A673 (cell line): Measurements from ENCODE around the gene TJP2. TPM values are rescaled to one million over a fixed set of nuclear protein-coding genes. Genes with fewer than 3 reads are reported as not detected.

Experiments used
- BruUV-seq: library from RNA; stranded (reverse); fragments of 400-500 nt; replicated peaks from 2 replicates; lab custom pipeline; 2021; lab: Mats Ljungman, UMichigan
- CTCF ChIA-PET: fragments of 300-600 bp; sonication (Branson Sonifier 250); formaldehyde crosslinking; loops from one replicate; lab custom pipeline; 2022; ENCODE audit warnings: antibody characterized with exemption; lab: Charles Lee
- POLR2A ChIA-PET: fragments of 300-600 bp; sonication (Branson Sonifier 250); formaldehyde crosslinking; loops from one replicate; lab custom pipeline; 2022; ENCODE audit warnings: antibody characterized with exemption; ENCODE audit not compliant: low non-redundant PET; lab: Charles Lee
- DNase-seq: peaks from one replicate; pipeline ENCODE4 v3.0.0-alpha.2; 2015; ENCODE audit warnings: low spot score
- H3K27ac ChIP-seq: fragments of 200-600 bp; sonication (generic); 2 replicates; pipeline ENCODE4 v1.5.1; 2016; ENCODE audit warnings: mixed run types, low read depth, mild to moderate bottlenecking, mixed read lengths, antibody characterized with exemption, low read length; ENCODE audit not compliant: poor library complexity, severe bottlenecking
- H3K27me3 ChIP-seq: fragments of 200-600 bp; sonication (generic); replicated peaks from 2 replicates; pipeline ENCODE4 v1.6.1; 2017; ENCODE audit warnings: mixed run types, low read depth, mild to moderate bottlenecking, mixed read lengths, antibody characterized with exemption, low read length; ENCODE audit not compliant: insufficient read depth, poor library complexity
- H3K36me3 ChIP-seq: fragments of 200-600 bp; sonication (generic); 2 replicates; pipeline ENCODE4 v1.6.1; 2016; ENCODE audit warnings: mixed run types, mild to moderate bottlenecking, mixed read lengths, antibody characterized with exemption, low read length; ENCODE audit not compliant: insufficient read depth, poor library complexity, severe bottlenecking
- H3K4me1 ChIP-seq: fragments of 200-600 bp; sonication (generic); 2 replicates; pipeline ENCODE4 v1.6.1; 2017; ENCODE audit warnings: mixed run types, mild to moderate bottlenecking, mixed read lengths, antibody characterized with exemption, low read length; ENCODE audit not compliant: insufficient read depth, poor library complexity, severe bottlenecking
- H3K4me3 ChIP-seq: fragments of 200-600 bp; sonication (generic); 2 replicates; pipeline ENCODE4 v1.5.1; 2016; ENCODE audit warnings: low read depth, mixed run types, mild to moderate bottlenecking, mixed read lengths, low read length; ENCODE audit not compliant: poor library complexity, severe bottlenecking
- H3K9me3 ChIP-seq: fragments of 200-600 bp; sonication (generic); 2 replicates; pipeline ENCODE4 v1.6.1; 2016; ENCODE audit warnings: mixed run types, low read depth, mild to moderate bottlenecking, mixed read lengths, antibody characterized with exemption, low read length; ENCODE audit not compliant: poor library complexity, severe bottlenecking
- CTCF ChIP-seq: fragments of 300-800, 200-600 bp; sonication (generic); conservative IDR thresholded peaks from 2 replicates; pipeline ENCODE4 v1.5.1; 2017; ENCODE audit warnings: low read depth, mild to moderate bottlenecking, antibody characterized with exemption, low read length, moderate library complexity, mixed read lengths
- EZH2 ChIP-seq: fragments of 200-600 bp; sonication (generic); IDR thresholded peaks from 2 replicates; pipeline ENCODE4 v1.6.1; 2017; ENCODE audit warnings: borderline replicate concordance, low read depth, mild to moderate bottlenecking, mixed read lengths, antibody characterized with exemption, low read length; ENCODE audit not compliant: poor library complexity, severe bottlenecking
- intact Hi-C: fragments of 100-400 bp; cut with micrococcal nuclease; formaldehyde crosslinking; loops from one replicate; pipeline ENCODE4 v1.10.0; 2022; ENCODE audit not compliant: unreplicated experiment
- total RNA-seq: library from RNA; stranded (reverse); gene quantifications from 2 replicates; pipeline ENCODE4 v1.2.3, GENCODE V29; 2021

The TJP2 gene
- total RNA-seq, 1 experiment from 2014 or later = 7.2 TPM

GRCh38 chr9:69193685-69194032, 19.6 kb downstream of the TJP2 start:
- Histone ChIP-seq H3K4me3 (no peak overlapping the region), H3K27me3 (no peaks in the 10 kb centered on the region), H3K36me3 (no peaks in the 10 kb centered on the region), H3K4me1 (no peaks in the 10 kb centered on the region), H3K9me3 (no peaks in the 10 kb centered on the region), H3K27ac (no peak overlapping the region)
- POLR2A ChIA-PET = no interaction called here
- TF ChIP-seq EZH2 (no peak), CTCF (no peak)
- DNase-seq = no peak
- CTCF ChIA-PET = interaction anchor here (0.7 to 1.0 kb wide), 3 partner anchors 13 to 140 kb away, joined by 3 to 18 read pairs (median 7); no protein-coding TSS in a partner anchor
- no TSS peak for BruUV-seq
- intact Hi-C loops = loop anchor here (1.0 to 10.0 kb wide), 3 partner anchors 139 to 299 kb away; partner anchors contain the start of gene FXN

DNA sequence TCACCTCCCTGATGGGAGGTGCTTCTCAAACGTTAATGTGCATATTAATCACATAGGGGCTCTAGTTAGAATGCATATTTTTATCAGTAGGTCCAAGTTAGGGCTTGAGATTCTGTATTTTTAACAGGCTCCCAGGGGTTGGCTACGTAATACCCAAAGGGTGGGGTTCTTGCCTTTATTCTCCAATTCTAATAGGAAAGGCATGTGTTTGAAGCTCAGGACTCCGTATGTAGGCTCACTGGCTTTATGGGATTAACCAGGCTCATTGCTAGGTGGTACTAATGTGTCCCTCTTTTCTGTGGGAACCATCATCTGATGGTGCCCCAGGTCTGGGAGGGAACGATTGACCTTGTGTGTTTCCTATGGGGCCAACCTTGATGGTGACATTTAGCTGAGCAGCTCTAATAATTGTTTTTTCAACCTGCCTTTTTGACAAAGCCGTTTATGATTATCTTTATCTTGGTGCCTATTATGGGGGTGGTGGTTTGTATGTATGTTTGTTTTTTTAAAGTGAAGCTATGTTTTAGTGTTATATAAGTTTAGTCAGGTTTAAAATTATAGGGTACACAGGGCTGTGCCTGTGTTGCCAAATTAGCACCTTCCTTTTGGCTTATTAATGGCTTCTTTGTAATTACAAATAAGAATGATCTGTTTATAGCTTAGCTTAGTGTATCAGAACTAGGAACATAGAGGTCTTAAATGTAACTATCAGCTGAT, 20.8 kb downstream of the TJP2 start:
- POLR2A ChIA-PET = no interaction called here
- DNase-seq = no peak
- Histone ChIP-seq H3K9me3 (no peaks in the 10 kb centered on the region), H3K27ac (no peak overlapping the region), H3K4me3 (no peak overlapping the region), H3K4me1 (no peaks in the 10 kb centered on the region), H3K36me3 (no peaks in the 10 kb centered on the region), H3K27me3 (no peaks in the 10 kb centered on the region)
- BruUV-seq = no TSS peak
- CTCF ChIA-PET = interaction anchor here (0.9 kb wide), 1 partner anchor 141 kb away, joined by 3 read pairs; no protein-coding TSS in a partner anchor
- TF ChIP-seq CTCF (no peak), EZH2 (no peak)
- intact Hi-C loops = loop anchor here (5.0 to 10.0 kb wide), 2 partner anchors 158 to 300 kb away; partner anchors contain the start of gene FXN

GRCh38 chr9:69195668-69196067, 21.6 kb downstream of the TJP2 start:
- Histone ChIP-seq H3K36me3 (no peaks in the 10 kb centered on the region), H3K9me3 (no peaks in the 10 kb centered on the region), H3K27me3 (no peaks in the 10 kb centered on the region), H3K27ac (no peak overlapping the region), H3K4me1 (no peaks in the 10 kb centered on the region), H3K4me3 (no peak overlapping the region)
- ChIA-PET CTCF (interaction anchor here (0.9 kb wide), 1 partner anchor 142 kb away, joined by 3 read pairs; no protein-coding TSS in a partner anchor), POLR2A (no interaction called here)
- no TSS peak for BruUV-seq
- no peak for TF ChIP-seq EZH2
- DNase-seq = no peak
- intact Hi-C loops = loop anchor here (10.0 kb wide), 1 partner anchor 301 kb away; no protein-coding TSS in a partner anchor
